NCI-H460 (cell line): ENCODE results near the gene RAPGEF1. TPM values are rescaled to one million over a fixed set of nuclear protein-coding genes. Genes with fewer than 3 reads are reported as not detected.
"Not testable (repeated sequence)": the region's sequence is repeated elsewhere in the genome, so short reads cannot be mapped to it uniquely, and the experiment has no call there.

Experiments
- DNase-seq: peaks from one replicate; pipeline ENCODE4 v3.0.0-alpha.2; 2016; ENCODE audit warnings: low read depth; ENCODE audit errors: extremely low read depth
- total RNA-seq: library from RNA; depleted of rRNA; stranded (reverse); fragments of >200 nt; shearing (Covaris generic); gene quantifications from 2 replicates; pipeline ENCODE4 v1.2.3, GENCODE V29; 2014

The RAPGEF1 gene
- total RNA-seq, 1 experiment from 2014 or later, result 28.7 TPM

DNA sequence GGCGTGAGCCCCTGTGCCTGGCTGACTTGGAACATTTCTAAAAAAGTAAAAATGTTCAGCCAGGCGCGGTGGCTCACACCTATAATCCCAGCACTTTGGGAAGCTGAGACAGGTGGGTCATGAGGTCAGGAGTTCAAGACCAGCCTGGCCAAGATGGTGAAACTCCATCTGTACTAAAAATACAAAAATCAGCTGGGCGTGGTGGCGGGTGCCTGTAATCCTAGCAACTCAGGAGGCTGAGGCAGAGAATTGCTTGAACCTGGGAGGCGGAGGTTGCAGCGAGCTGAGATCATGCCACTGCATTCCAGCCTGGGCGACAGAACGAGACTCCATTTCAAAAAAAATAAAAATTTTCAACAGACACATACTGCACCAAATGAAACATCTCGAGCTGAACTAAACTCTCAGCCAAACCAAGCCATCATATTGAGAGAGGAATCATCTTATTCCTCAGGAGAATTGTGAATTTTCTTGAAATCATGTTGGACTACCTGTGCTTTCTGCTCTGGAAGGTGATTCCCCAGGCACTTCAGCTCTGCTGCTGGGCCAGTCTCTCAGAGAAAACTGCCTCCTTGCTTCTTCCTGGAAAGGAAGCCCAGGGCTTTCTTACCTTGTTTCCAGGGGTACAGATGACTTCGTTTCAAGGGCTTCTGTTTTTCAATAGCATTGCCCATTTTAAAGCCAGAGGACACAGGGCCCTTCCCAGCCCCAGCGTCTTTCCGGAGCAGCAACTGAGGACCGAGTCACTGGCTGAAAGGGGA is 30.7 kb downstream of the RAPGEF1 start:
- DNase-seq, result not testable (repeated sequence)

- DNase-seq, result peak; percentile 55
Measured at GRCh38 chr9:131708226-131709002, 31.5 kb downstream of the RAPGEF1 start.

GRCh38 chr9:131707733-131708157 is 32.1 kb downstream of the RAPGEF1 start:
- peak; percentile 70 for DNase-seq

DNA sequence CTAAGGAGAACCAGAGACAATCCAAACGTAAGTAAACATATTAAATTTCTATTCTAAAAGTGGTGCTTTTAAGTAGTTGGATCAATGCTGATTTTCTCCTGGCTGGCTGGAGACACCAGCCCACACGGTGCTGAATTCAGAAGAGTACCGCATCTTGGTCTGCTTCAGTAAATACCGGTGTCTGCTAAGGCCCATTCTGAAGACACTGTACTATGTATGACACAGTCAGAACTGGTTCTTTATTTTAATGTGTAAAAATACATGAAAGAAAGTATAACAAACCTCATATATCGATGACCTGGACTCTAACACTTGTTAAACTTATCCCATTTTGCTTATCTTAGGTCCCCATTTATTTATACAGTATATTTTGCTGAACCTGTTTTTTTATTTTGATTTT is 32.8 kb downstream of the RAPGEF1 start:
- no peak for DNase-seq

- no peak for DNase-seq
Measured at GRCh38 chr9:131706608-131706970, 33.3 kb downstream of the RAPGEF1 start.

- no peak for DNase-seq
Measured at GRCh38 chr9:131704988-131705387, 34.9 kb downstream of the RAPGEF1 start.

- no peak for DNase-seq
Measured at GRCh38 chr9:131704141-131704983, 35.5 kb downstream of the RAPGEF1 start.

- DNase-seq, result no peak
Measured at GRCh38 chr9:131703697-131704096, 36.2 kb downstream of the RAPGEF1 start.

DNA sequence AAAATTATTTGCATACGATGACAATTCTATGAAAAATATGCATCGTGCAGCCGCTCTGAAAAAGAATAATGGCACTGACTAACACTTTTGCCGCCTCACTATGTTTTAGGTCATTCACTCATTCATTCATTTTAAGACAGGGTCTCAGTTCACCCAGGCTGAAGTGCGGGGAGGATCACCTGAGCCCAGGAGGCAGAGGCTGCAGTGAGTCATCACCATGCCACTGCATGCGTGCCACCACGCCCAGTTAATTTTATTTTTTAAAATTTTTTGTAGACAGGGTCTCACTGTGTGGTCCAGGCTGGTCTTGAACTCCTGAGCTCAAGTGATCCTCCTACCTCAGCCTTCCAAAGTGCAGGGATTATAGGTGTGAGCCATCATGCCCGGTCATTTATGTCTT is 37.0 kb downstream of the RAPGEF1 start:
- no peak for DNase-seq

GRCh38 chr9:131701789-131702337 is 38.0 kb downstream of the RAPGEF1 start:
- DNase-seq, result no peak

- DNase-seq, result no peak
Measured at GRCh38 chr9:131701436-131701781, 38.5 kb downstream of the RAPGEF1 start.

DNA sequence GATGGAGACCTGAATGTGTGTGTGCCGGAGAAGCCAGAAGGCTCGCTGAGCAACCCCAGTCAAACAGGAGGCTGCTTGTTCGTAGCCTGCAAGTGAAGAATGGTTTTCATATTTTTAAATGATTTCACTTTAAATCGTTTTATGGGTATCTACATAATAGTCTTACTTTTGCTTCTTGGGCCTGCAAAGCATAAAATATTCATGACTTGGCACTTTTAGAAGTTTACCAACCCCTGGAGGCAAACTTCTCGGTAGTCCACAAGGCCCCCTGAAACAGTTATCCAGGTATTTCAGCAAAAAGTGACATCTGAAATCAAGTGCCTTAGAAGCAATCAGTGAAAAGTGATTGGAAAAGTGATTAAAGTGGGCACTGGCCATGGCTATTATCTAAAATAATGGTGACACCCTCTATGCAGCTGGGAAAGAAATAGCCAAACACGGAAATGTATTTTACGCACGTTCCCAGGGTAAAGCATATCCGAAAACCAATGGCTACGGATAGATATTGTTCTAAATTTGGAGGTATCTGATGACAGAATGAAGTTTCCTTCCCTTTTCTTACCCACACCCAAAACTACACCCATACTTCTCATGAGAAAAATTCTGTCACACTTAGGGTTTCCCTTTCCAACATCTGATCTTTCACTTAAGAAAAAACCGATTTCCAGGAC is 39.0 kb downstream of the RAPGEF1 start:
- no peak for DNase-seq

- no peak for DNase-seq
Measured at GRCh38 chr9:131700076-131700475, 39.8 kb downstream of the RAPGEF1 start.

- no peak for DNase-seq
Measured at GRCh38 chr9:131698618-131698985, 41.3 kb downstream of the RAPGEF1 start.

DNA sequence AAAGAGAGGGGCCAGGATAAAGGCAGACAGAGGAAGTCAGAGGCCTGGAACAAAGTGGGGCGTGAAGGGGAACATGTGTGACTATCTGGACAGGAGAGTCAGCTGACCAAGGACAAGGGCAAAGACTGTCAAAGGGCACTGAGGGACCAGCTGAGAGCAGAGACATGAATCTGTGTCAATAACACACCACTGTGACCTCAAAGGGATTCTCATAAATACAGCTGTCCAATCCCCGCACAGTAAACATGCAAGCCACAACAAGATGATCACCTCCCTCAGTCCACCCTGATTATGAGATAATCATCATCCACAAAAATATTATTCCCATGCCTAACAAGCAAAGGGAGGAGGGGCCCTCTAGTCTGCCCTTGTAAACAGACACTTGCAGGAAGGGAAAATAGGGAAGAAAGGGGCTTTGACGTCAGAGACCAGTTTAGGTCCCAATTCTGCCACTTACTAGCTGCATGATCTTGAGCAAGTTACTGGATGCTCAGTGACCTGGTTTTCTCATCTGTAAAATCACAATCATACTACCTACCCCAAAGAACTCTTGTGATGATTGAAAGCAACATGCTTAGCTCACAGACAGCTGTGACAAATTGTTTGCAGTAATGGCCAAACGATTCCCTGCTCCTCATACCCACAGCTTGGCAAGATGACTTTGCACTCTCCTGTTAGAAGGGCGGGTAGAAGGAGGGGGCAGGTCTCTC is 41.8 kb downstream of the RAPGEF1 start:
- peak; percentile 74 for DNase-seq

DNA sequence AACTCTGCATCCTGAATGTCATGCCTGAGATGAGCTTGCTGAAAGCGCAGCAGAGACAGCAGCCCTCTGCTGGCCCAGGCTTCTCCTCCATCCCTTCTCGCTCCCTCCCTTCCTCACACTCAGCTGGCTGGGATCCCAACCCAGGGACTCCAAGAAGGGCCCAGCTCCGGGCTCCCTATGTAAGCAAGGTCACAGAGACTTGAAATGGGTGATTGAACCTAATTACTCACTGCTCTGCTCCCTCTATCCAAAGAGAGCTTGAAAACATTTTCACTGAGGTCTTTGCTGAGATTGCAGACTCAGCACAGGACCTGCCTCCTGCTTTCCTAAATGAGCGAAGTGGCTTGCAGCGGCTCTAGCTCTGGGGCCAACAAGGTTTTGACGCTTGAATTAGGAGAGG is 42.8 kb downstream of the RAPGEF1 start:
- DNase-seq, result no peak

DNA sequence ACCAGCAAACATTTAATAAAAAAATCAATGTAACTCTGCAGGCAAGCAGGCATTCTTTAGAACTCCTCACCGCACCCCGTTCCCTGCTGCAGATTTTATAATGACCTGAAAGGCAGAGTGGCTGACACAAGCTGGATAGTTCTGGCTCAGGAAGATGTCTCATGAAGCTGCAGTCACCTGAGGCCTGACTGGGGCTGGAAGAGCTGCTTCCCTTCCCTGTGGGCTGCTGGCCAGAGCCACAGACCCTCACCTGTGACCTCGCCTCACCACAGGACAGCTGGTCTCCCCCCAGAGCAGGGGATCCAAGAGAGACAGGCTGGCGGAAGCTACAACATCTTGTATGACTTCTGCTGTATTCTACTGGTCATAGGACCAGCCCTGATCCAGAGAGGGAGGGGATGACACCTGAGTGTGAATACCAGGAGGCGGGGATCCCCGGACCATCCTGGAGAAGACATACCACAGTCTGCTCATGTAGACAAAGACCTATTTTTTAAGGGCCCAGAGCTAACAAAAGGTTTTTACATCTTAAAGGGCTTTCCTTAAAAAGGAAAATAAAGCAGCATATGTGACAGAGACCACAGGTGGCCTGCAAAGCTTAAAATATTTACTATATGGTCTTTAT is 43.9 kb downstream of the RAPGEF1 start:
- DNase-seq, result no peak

DNA sequence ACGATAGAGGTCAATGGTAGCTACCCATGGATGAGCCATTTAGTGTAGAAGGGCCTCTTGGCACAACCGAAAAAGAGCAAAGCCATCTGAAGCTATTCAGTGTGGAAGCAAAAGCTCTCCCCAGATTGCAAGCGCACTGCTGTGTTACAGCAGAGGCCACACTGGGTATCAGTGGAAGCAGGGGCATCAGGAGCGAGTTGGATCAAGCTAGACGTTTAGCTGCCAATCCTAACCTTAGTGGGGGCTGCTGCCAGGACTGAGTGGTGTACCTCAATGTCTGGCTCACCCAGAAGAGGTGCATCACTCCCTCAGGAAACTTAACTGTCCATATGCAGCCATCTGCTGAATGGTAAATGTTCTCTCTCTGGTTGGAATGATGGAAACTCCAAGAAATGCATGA is 44.5 kb downstream of the RAPGEF1 start:
- DNase-seq, result no peak
